HG03342 (cell line): ENCODE data around the gene MSN.
"Not testable (repeated sequence)": the region's sequence is repeated elsewhere in the genome, so short reads cannot be mapped to it uniquely, and the experiment has no call there.

Experiments
- ATAC-seq: cut with Tn5 transposase; IDR thresholded peaks from one replicate; pipeline ENCODE4 v1.9.1; 2021; ENCODE audit warnings: mild to moderate bottlenecking, moderate library complexity; ENCODE audit not compliant: unreplicated experiment

Gene MSN

GRCh38 chrX:65712005-65712806 is 44.8 kb downstream of the MSN start:
- no peak for ATAC-seq

GRCh38 chrX:65718538-65718937 is 51.1 kb downstream of the MSN start:
- ATAC-seq: no peak

- no peak for ATAC-seq
Observed at GRCh38 chrX:65720381-65720964, 53.0 kb downstream of the MSN start.

- peak; percentile 72 for ATAC-seq
Observed at GRCh38 chrX:65723706-65724105, 56.3 kb downstream of the MSN start.

- no peak for ATAC-seq
Observed at GRCh38 chrX:65726715-65727114, 59.3 kb downstream of the MSN start.

- no peak for ATAC-seq
Observed at GRCh38 chrX:65731684-65732289, 64.3 kb downstream of the MSN start.

GRCh38 chrX:65740909-65741308 is 73.5 kb downstream of the MSN start:
- no peak for ATAC-seq

GRCh38 chrX:65741823-65742222 is 74.4 kb downstream of the MSN start:
- ATAC-seq: no peak

- no peak for ATAC-seq
Observed at GRCh38 chrX:65744965-65745364, 77.5 kb downstream of the MSN start.

- ATAC-seq: peak; percentile 39
Observed at GRCh38 chrX:65745427-65745826, 78.0 kb downstream of the MSN start.

- ATAC-seq: no peak
Observed at GRCh38 chrX:65745992-65746391, 78.5 kb downstream of the MSN start.

- peak; percentile 67 for ATAC-seq
Observed at GRCh38 chrX:65750674-65751469, 83.4 kb downstream of the MSN start.

GRCh38 chrX:65751519-65751918 is 84.1 kb downstream of the MSN start:
- no peak for ATAC-seq

GRCh38 chrX:65752294-65752693 is 84.8 kb downstream of the MSN start:
- ATAC-seq: no peak

GRCh38 chrX:65755786-65756185 is 88.3 kb downstream of the MSN start:
- ATAC-seq: no peak

GRCh38 chrX:65757943-65758342 is 90.5 kb downstream of the MSN start:
- no peak for ATAC-seq

GRCh38 chrX:65758505-65758904 is 91.1 kb downstream of the MSN start:
- no peak for ATAC-seq

- ATAC-seq: not testable (repeated sequence)
Observed at GRCh38 chrX:65759525-65759924, 92.1 kb downstream of the MSN start.

GRCh38 chrX:65769564-65770292 is 102.3 kb downstream of the MSN start:
- ATAC-seq: no peak

- no peak for ATAC-seq
Observed at GRCh38 chrX:65772842-65773241, 105.4 kb downstream of the MSN start.

GRCh38 chrX:65781845-65782244 is 114.4 kb downstream of the MSN start:
- no peak for ATAC-seq
